ENCODE measurements around the gene TPRG1L.

GRCh38 chr1:3639397-3639911 lies 14.6 kb downstream of the TPRG1L start:
- TF ChIP-seq EP300 (IDR thresholded peaks at IDR 0.05) (no peak), CTCF (IDR thresholded peaks at IDR 0.05) (no peak), POLR2A (IDR thresholded peaks at IDR 0.05) (no peak), POLR2AphosphoS5 (IDR thresholded peaks at IDR 0.05) (no peak)

Data from upper lobe of left lung (tissue), 4 donors.